AG09319 (cell line): ENCODE measurements around the gene KCTD10.

Experiments used
- DNase-seq: peaks from one replicate; pipeline ENCODE4 v3.0.0-alpha.2; 2010; ENCODE audit warnings: low read depth; ENCODE audit errors: extremely low read depth
- TF ChIP-seq, protein P1 (sequence below): IDR thresholded peaks from 2 replicates; pipeline ENCODE4 v1.5.1; 2011; ENCODE audit warnings: low read depth, mild to moderate bottlenecking, inconsistent platforms, low read length, moderate library complexity

The KCTD10 gene

DNA sequence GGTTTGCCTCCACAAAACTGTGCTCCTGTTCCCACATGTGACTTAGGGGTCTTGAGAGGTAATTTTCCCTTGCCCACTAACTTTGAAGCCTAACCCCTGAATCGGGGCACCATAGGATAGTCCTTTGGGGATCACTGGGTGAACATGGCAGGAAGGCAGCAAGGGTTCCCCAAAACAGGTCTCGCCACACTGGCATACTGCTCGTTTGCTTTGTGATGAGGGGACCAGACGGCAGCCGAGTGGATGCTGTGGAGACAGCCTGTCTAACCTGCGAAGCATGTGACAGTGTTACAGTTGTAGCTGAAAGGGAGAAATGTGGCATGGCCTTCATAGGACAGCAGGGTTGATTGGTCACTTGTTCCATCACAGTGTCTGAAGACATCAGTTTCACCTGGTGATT, 42.7 kb upstream of the KCTD10 start:
- DNase-seq, result no peak
- TF ChIP-seq, protein P1, sequence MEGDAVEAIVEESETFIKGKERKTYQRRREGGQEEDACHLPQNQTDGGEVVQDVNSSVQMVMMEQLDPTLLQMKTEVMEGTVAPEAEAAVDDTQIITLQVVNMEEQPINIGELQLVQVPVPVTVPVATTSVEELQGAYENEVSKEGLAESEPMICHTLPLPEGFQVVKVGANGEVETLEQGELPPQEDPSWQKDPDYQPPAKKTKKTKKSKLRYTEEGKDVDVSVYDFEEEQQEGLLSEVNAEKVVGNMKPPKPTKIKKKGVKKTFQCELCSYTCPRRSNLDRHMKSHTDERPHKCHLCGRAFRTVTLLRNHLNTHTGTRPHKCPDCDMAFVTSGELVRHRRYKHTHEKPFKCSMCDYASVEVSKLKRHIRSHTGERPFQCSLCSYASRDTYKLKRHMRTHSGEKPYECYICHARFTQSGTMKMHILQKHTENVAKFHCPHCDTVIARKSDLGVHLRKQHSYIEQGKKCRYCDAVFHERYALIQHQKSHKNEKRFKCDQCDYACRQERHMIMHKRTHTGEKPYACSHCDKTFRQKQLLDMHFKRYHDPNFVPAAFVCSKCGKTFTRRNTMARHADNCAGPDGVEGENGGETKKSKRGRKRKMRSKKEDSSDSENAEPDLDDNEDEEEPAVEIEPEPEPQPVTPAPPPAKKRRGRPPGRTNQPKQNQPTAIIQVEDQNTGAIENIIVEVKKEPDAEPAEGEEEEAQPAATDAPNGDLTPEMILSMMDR, result no peak

- peak; percentile 44 for DNase-seq
- TF ChIP-seq, protein P1, result peak; percentile 94
These were observed 41.9 kb upstream of the KCTD10 start for GRCh38 chr12:109518820-109519665.

GRCh38 chr12:109517619-109518018, 40.5 kb upstream of the KCTD10 start:
- DNase-seq, result no peak

DNA sequence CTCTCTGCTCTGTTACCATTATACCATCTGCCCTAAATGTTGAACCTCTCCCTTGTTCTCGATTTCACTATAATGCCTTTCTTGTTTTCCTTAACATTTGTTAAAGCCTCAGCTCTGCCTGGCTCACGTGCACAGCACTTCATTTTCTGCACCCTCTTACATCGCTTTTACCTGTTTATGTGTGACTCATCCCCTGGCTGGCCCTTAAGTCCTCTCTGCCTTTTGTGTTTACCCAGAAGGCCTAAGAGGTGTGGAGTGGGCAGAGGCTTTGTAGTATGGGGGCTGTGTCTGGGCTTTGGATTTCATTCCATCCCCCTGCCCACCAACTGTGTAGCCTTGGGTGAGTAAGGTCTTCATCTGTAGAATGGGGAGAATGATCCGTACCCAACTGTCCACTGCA, 36.9 kb upstream of the KCTD10 start:
- no peak for DNase-seq
- TF ChIP-seq, protein P1, result no peak

More at GRCh38 chr12:109517619-109518018, 40.5 kb upstream of the KCTD10 start:
- TF ChIP-seq, protein P1, result no peak

GRCh38 chr12:109513051-109513450, 36.0 kb upstream of the KCTD10 start:
- DNase-seq, result no peak
- TF ChIP-seq, protein P1, result no peak

DNA sequence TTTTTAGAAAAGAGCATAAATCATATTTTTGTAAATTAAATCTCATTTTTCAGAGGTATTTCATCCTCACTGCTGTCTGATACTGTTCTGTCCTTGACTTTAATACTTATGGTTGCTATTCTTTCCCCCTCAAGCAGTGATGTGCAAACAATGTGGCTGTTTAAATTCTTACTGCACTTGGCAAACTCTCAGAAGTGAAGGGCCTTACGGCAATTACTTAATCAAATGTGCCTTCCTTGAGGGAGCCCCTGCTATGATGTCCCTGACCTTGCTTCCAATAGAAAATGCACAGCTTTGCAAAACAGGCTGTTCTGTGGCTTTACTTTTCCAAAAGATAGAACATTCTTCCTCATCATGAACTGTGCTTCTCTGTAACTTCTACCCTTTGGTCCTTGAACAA, 35.5 kb upstream of the KCTD10 start:
- TF ChIP-seq, protein P1, result no peak
- DNase-seq, result no peak

GRCh38 chr12:109510196-109510595, 33.1 kb upstream of the KCTD10 start:
- TF ChIP-seq, protein P1, result no peak
- no peak for DNase-seq
